ENCODE measurements around the gene SRGAP3.

The SRGAP3 gene

GRCh38 chr3:9172851-9173321 is 76.6 kb downstream of the SRGAP3 start:
- DNase-seq (ENCODE audit: low read depth) = no peak

GRCh38 chr3:9170851-9171160 is 78.6 kb downstream of the SRGAP3 start:
- DNase-seq (ENCODE audit: low read depth) = no peak

GRCh38 chr3:9169956-9170850 is 79.2 kb downstream of the SRGAP3 start:
- DNase-seq (ENCODE audit: low read depth) = no peak

GRCh38 chr3:9169326-9169725 is 80.1 kb downstream of the SRGAP3 start:
- no peak for DNase-seq (ENCODE audit: low read depth)

GRCh38 chr3:9168241-9168741 is 81.2 kb downstream of the SRGAP3 start:
- DNase-seq (ENCODE audit: low read depth) = peak; percentile 15

GRCh38 chr3:9167222-9167621 is 82.2 kb downstream of the SRGAP3 start:
- DNase-seq (ENCODE audit: low read depth) = no peak

GRCh38 chr3:9165421-9165820 is 84.0 kb downstream of the SRGAP3 start:
- DNase-seq (ENCODE audit: low read depth) = no peak

GRCh38 chr3:9163289-9163688 is 86.2 kb downstream of the SRGAP3 start:
- no peak for DNase-seq (ENCODE audit: low read depth)

- no peak for DNase-seq (ENCODE audit: low read depth)
These were observed 87.6 kb downstream of the SRGAP3 start for GRCh38 chr3:9161811-9162210.

GRCh38 chr3:9161298-9161697 is 88.1 kb downstream of the SRGAP3 start:
- DNase-seq (ENCODE audit: low read depth) = no peak

GRCh38 chr3:9158865-9159630 is 90.4 kb downstream of the SRGAP3 start:
- DNase-seq (ENCODE audit: low read depth) = no peak

- no peak for DNase-seq (ENCODE audit: low read depth)
These were observed 91.6 kb downstream of the SRGAP3 start for GRCh38 chr3:9157651-9158362.

GRCh38 chr3:9156604-9157003 is 92.8 kb downstream of the SRGAP3 start:
- DNase-seq (ENCODE audit: low read depth) = no peak

GRCh38 chr3:9155028-9155427 is 94.4 kb downstream of the SRGAP3 start:
- no peak for DNase-seq (ENCODE audit: low read depth)

GRCh38 chr3:9153904-9154619 is 95.4 kb downstream of the SRGAP3 start:
- DNase-seq (ENCODE audit: low read depth) = no peak

GRCh38 chr3:9151240-9151639 is 98.2 kb downstream of the SRGAP3 start:
- no peak for DNase-seq (ENCODE audit: low read depth)

GRCh38 chr3:9149566-9149965 is 99.9 kb downstream of the SRGAP3 start:
- no peak for DNase-seq (ENCODE audit: low read depth)

- DNase-seq (ENCODE audit: low read depth) = no peak
These were observed 101.6 kb downstream of the SRGAP3 start for GRCh38 chr3:9147896-9148266.

GRCh38 chr3:9147215-9147895 is 102.1 kb downstream of the SRGAP3 start:
- no peak for DNase-seq (ENCODE audit: low read depth)

GRCh38 chr3:9146367-9147071 is 102.9 kb downstream of the SRGAP3 start:
- DNase-seq (ENCODE audit: low read depth) = no peak

GRCh38 chr3:9143184-9143583 is 106.3 kb downstream of the SRGAP3 start:
- DNase-seq (ENCODE audit: low read depth) = no peak
